Measurements from ENCODE around the gene RUNX2.
A peak's percentile ranks its signal among the peaks of the same experiment; 100 is the strongest.

RUNX2 gene

DNA sequence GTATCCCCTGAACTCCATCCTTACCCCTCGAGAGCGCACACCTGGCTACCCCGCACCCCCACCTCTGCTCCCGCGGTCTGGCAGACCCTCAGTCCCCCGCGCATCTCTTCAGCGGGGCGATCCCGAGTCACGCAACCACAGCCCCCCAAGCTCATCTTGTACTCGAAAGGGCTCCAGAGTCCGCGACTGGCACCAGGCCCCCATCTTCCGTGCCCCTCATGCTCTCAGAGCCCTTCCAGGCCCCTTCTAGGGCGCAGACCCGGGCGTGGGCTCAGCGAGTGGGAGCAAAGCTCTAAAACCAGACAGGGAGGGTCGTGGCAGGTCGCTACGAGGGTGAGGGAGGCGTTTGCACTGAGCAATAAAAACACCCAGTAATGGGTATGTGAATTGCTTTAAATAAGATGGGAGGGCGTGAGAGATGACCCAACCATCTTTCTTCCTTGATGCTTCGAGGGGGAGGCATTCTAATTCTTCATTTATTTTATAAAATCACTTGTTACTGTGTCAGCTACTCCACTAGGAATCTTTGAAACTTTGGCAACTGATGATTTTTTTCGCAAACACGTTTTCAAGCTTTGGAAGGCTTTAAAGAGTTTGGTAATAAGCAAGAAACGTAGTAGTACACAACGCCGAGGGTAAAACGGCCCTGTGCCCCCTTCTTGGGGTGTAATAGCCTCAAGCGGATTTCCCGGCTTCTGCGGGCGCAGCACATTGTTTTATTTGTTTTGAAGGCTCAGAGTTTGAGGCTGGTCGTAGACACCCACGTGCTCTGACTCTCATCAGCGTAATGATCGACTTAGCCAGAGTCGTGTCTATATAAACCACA lies 92.2 kb downstream of the RUNX2 start:
- Histone ChIP-seq H3K36me3 (ENCODE audit: control insufficient read depth, insufficient read depth, low read length) (no peaks in the 10 kb centered on the region), H3K4me3 (replicated peaks; ENCODE audit: low read depth, low read length) (no peak overlapping the region), H3K27me3 (replicated peaks; ENCODE audit: control insufficient read depth, insufficient read depth, low read length) (peaks cover 2% of the 10 kb centered on the region; the same call in 1 of the 2 replicates)
- TF ChIP-seq, protein P1, sequence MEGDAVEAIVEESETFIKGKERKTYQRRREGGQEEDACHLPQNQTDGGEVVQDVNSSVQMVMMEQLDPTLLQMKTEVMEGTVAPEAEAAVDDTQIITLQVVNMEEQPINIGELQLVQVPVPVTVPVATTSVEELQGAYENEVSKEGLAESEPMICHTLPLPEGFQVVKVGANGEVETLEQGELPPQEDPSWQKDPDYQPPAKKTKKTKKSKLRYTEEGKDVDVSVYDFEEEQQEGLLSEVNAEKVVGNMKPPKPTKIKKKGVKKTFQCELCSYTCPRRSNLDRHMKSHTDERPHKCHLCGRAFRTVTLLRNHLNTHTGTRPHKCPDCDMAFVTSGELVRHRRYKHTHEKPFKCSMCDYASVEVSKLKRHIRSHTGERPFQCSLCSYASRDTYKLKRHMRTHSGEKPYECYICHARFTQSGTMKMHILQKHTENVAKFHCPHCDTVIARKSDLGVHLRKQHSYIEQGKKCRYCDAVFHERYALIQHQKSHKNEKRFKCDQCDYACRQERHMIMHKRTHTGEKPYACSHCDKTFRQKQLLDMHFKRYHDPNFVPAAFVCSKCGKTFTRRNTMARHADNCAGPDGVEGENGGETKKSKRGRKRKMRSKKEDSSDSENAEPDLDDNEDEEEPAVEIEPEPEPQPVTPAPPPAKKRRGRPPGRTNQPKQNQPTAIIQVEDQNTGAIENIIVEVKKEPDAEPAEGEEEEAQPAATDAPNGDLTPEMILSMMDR (IDR thresholded peaks at IDR 0.05; ENCODE audit: insufficient read depth, low read length, poor library complexity, severe bottlenecking) = no peak
- DNase-seq (ENCODE audit: extremely low read depth, insufficient read length) = no peak

DNA sequence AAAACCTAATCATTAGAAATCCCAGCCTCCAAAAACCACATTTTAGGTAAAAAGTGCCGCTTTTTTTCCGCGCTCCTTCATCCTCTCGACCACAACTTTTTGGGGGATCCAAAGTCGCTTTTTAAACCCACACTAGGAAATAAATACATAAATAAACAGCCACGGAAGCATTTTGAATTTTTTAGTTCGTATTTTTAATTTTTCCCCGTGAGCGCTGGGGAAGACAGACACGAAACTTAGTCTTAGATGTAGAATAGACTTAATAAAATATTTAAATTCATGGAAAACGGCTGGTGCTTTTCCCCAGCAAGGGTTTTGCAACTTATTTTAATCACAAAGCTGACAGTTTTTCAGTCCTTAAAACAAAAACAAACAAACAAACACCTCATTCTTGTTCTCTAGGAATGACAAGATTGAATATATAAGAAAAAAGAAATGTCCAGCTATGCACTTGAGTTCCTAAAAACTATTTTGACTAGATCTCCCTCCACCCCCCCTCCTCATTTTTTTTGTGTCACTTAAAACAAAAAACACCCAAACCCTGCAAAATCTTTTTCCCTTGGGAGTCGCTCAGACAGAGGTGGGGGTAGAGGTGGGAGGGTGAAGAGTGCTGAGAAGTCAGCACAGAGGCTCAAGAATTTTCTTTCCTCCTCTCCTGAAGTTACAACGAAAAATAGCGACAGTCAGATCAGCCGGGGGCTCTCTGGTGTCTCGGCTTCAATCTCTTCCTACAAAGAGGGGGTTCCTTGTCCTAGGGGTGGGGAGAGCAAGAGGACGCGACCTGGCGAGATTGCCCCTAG lies 93.0 kb downstream of the RUNX2 start:
- H3K4me3 ChIP-seq (replicated peaks; ENCODE audit: low read depth, low read length) = no peak overlapping the region; the same call in 1 of the 2 replicates
- no peaks in the 10 kb centered on the region for H3K36me3 ChIP-seq (ENCODE audit: control insufficient read depth, insufficient read depth, low read length)
- no peak for DNase-seq (ENCODE audit: extremely low read depth, insufficient read length)
- peaks cover 2% of the 10 kb centered on the region; the same call in 1 of the 2 replicates for H3K27me3 ChIP-seq (replicated peaks; ENCODE audit: control insufficient read depth, insufficient read depth, low read length)
- TF ChIP-seq, protein P1 (IDR thresholded peaks at IDR 0.05; ENCODE audit: insufficient read depth, low read length, poor library complexity, severe bottlenecking) = no peak

DNA sequence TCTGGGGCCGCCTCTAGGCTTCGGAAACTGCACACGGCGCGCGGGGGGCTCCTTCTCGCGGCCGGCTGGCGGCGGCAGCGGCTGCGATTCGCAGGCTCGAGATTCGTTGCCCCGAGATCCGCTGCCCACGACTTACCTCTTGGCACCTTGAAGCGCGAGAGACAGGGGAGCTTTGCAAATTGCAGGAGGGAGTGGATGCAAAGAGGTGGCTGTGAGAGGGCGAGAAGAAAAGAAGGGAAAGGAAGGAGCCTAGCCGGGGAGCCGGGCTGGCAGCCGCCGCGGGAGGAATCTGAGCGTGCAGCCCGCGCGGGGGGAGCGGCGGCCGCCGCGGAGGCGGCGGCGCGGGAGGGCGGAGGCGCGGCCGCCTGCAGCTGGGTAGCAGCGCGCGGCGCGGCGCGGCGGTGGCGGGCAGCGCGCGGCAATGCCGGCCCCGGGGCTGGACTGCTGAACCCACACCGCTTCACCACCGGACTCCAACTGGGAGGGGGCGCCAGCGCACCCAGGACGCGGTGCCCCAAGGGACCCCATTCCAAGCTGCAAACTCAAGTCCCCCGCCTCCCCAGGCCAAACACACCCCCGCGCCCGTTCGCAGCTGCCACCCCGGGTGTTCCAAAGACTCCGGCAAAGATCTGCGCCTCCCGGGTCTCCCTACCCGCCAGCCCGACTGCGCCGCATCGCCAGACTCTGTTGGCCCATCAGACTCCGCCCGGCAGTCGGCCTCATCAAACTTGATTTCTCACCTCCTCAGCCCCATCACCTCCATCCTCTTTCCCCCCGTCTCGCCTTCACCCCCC lies 93.8 kb downstream of the RUNX2 start:
- Histone ChIP-seq H3K36me3 (ENCODE audit: control insufficient read depth, insufficient read depth, low read length) (no peaks in the 10 kb centered on the region), H3K27me3 (replicated peaks; ENCODE audit: control insufficient read depth, insufficient read depth, low read length) (peaks cover 2% of the 10 kb centered on the region; the same call in 1 of the 2 replicates), H3K4me3 (replicated peaks; ENCODE audit: low read depth, low read length) (peak overlapping the region; percentile 26)
- TF ChIP-seq, protein P1 (IDR thresholded peaks at IDR 0.05; ENCODE audit: insufficient read depth, low read length, poor library complexity, severe bottlenecking) = peak; percentile 15
- DNase-seq (ENCODE audit: extremely low read depth, insufficient read length) = no peak

DNA sequence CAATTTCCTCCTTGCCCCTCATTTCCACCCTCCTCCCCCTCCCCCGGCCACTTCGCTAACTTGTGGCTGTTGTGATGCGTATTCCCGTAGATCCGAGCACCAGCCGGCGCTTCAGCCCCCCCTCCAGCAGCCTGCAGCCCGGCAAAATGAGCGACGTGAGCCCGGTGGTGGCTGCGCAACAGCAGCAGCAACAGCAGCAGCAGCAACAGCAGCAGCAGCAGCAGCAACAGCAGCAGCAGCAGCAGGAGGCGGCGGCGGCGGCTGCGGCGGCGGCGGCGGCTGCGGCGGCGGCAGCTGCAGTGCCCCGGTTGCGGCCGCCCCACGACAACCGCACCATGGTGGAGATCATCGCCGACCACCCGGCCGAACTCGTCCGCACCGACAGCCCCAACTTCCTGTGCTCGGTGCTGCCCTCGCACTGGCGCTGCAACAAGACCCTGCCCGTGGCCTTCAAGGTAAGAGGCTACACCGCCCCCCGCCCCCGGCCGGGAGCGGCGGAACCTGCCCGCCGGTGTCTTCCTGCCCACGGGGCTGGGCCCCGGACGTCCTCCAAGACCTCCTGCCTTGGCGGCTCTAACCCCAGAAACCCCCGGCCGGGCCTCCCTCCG lies 94.5 kb downstream of the RUNX2 start:
- TF ChIP-seq, protein P1 (IDR thresholded peaks at IDR 0.05; ENCODE audit: insufficient read depth, low read length, poor library complexity, severe bottlenecking) = no peak
- no peak for DNase-seq (ENCODE audit: extremely low read depth, insufficient read length)
- H3K36me3 ChIP-seq (ENCODE audit: control insufficient read depth, insufficient read depth, low read length) = no peaks in the 10 kb centered on the region
- H3K27me3 ChIP-seq (replicated peaks; ENCODE audit: control insufficient read depth, insufficient read depth, low read length) = peaks cover 2% of the 10 kb centered on the region; the same call in 1 of the 2 replicates
- H3K4me3 ChIP-seq (replicated peaks; ENCODE audit: low read depth, low read length) = peak overlapping the region; percentile 41
